GM21529 (cell line): Measurements from ENCODE around the gene PPM1J.

Source experiments
- ATAC-seq: cut with Tn5 transposase; IDR thresholded peaks from one replicate; pipeline ENCODE4 v1.9.1; 2021; ENCODE audit not compliant: unreplicated experiment

PPM1J gene

GRCh38 chr1:112689196-112689841 is 25.8 kb downstream of the PPM1J start:
- ATAC-seq = no peak

- ATAC-seq = no peak
Measured at GRCh38 chr1:112688781-112689193, 26.3 kb downstream of the PPM1J start.

DNA sequence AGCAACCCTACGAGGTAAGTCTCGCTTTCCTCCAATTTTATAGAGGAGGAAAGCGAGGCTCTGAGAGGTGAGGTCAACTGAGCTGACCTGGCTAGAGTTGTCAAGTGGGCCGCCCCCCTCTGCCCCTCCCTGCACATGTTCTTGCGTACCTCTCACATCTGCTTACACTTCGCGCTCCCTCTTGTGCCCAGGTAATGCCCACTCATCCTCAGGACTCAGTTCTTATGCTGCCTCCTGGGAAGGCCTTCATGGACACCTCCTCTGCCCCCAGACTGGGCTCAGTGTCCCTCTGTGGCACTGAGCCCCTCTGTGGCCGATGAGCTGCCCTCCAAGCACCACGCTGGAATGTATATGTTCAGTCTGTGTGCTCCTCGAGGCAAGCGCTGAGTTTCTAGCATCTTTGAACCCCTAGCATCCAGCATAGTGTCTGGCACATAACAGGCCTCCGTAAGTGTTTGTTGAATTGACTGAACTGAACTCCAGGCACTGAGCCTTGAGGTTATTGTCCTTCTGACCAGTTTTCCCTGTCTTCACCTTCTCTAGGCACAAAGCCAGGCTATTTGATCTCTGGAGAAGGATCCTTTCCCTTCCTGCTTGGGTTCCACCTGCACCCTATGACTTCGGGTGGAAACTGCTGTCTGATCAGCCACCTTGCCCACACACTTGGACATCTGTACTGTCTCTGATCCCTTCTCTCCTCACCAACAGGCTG is 27.2 kb downstream of the PPM1J start:
- no peak for ATAC-seq

- ATAC-seq = no peak
Measured at GRCh38 chr1:112687361-112687760, 27.8 kb downstream of the PPM1J start.

DNA sequence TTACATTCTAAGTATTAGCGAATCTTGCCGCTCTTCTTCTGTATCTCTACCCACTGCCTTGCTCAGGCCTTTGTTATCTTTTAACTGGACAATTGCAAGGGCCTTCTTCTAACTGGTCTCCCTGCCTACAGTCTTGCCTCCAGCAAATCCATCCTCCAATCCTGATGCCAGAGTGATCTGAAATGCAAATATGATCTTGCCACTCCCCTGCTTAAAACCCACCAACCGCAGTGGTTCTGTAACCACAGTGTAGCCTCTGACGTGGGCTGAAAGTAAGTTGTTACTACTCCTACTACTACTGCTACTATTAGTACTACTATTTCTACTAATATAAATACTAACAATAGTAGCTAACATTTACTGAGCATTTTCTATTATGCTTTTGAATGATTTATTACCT is 28.3 kb downstream of the PPM1J start:
- no peak for ATAC-seq

- no peak for ATAC-seq
Measured at GRCh38 chr1:112686417-112686816, 28.7 kb downstream of the PPM1J start.

DNA sequence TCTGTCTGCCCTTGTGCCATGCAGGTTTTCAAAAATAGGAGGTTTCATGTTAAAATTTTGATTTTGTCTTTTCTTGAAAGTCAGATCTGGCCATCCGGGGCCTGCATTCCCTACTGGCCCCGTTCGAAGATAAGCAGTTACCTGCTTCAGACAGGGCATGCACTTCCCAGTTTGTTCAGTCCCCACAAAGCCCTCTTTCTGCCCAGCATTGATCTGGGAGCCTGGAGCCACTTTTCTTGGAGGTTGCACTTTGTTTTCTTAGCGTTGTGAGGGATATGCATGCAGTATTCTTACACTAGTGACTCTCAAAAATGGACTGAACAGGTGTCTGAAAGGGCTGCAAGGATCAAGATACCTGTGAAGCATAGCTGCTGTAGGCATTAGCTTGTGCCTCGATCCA is 29.2 kb downstream of the PPM1J start:
- no peak for ATAC-seq

GRCh38 chr1:112678605-112679004 is 36.5 kb downstream of the PPM1J start:
- no peak for ATAC-seq

- ATAC-seq = no peak
Measured at GRCh38 chr1:112677501-112677900, 37.6 kb downstream of the PPM1J start.

DNA sequence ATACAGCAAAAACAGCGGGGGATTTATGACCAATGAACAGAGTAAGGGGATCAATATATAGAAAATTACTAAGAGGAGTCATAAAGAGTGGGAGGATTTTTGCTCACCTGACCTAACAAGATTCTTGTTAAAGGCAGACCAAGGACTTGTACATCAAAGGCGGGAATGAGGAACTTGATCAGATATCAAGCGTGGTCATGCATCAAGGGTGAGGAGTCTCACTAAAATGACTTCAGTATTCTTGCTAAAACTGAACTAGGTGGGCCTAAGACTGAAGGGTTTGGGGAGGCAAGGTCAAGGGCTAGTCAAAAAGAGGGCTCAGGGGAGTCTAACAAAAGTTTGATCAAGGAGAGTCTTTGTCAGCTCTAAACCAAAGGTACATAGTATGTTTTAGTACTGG is 38.6 kb downstream of the PPM1J start:
- no peak for ATAC-seq

DNA sequence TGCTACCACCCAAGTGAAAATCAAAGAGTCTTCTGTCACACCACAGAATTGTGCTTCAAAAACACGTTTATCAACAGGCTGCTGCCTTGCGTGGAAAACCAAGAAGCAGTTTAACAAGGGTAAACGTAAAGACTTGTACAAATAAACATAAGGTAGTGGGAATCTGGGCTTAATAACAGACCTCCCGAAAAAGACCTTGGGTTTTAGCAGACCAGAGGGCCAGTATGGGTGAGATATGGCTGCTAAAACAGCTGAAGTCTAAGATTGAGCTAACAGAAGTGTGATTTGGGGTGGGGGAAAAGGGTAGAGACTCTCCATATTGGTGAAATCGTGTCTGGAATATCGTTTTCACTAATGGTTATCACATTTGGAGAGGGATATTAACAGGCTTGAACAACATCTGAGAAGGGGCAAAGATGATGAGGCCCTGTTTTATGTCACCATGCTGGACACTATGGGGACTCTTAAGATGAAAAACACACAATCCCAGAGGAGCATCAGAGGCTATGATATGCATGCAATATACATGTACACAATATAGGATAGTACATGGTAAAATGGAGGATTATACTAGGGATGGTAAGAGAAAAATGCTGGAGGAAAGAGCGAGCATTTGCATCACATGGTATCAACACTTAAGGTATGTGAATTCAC is 39.3 kb downstream of the PPM1J start:
- ATAC-seq = no peak

DNA sequence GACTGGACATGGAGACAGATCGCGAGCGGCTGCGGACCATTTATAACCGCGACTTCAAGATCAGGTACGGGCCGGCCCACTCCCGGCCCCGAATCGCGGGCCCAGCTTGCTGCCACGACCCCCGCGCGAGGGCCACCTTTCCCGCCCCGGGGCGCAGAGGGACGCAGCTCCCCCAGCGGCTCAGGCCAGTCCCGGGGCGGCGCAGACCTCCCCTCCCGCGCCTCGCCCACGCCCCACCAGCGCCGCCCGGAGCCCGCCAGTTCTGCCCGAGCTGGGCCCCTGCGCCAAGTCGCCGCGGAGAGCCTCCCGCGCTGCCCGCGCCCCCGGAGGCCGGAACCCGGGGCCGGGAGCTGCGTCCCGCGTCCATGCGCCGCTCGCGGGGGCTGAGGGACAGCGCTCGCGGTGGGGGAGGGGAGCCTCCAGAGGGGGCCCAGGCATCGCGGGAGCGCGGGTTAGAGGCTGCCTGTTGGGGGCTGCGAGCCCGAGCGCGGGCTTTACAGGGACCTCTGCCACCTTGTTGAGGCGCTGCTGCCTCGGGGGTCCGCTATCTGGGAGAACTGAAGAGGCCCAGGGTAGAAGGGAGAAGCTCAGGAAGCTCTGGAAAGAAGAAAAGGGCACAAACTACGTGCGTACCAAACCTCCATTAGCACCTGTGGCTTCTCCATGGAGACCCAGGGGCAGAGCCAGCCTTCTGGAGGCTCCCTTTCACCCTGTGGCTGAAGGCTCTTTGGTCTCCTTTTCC is 40.0 kb downstream of the PPM1J start:
- peak; percentile 38 for ATAC-seq

DNA sequence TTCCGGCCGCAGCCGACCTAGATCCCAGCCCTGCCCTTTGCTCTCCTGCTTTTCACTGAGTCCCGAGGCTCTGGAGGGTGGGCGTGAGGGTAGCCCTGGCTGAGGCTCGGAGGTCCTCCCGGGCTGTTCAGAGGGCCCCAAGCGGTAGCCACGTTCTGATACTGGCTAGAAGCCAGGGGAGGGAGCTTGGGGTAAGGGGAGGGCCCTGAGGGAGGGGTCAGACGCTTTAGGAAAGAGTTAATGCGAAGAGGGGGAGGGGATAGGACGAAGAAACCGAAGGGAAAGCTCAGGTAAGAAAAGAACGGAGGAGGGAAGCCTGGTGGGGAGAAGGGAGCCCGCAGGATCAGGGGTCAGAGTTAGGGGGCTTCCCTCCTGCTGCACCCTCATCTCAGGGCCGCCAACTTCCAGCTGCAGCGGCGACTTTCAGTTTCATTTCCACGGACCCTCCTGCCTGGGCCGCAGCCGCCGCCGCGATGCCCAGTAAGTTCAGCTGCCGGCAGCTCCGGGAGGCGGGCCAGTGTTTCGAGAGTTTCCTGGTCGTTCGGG is 40.6 kb downstream of the PPM1J start, which contains the start of gene MOV10:
Gene MOV10, plus strand, starts transcription at position 220 of the 546 bp plus-strand sequence. Its CDS starts 254 bp downstream, at position 474.
- ATAC-seq = peak; percentile 58

GRCh38 chr1:112673592-112674439 is 41.3 kb downstream of the PPM1J start:
- no peak for ATAC-seq

GRCh38 chr1:112672842-112673241 is 42.3 kb downstream of the PPM1J start:
- no peak for ATAC-seq

DNA sequence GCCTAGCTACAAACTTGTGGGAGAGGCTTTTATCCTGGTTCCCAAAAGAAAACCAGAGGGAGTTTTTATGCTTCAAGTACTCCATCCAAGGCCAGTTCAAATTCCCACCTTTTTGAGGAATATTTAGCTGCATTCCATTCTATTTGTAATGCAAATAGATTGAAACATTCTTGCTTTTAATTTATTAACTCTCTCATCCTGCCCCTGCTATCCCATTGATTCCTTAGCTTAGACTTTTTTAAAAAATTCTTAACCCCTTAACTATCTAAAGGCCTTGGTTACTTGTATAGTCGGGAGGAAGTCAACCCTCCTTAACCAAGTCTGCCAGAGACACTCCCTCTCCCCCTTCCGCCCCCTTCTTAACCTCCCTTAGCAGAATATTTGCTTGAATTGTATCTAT is 43.1 kb downstream of the PPM1J start:
- ATAC-seq = no peak

DNA sequence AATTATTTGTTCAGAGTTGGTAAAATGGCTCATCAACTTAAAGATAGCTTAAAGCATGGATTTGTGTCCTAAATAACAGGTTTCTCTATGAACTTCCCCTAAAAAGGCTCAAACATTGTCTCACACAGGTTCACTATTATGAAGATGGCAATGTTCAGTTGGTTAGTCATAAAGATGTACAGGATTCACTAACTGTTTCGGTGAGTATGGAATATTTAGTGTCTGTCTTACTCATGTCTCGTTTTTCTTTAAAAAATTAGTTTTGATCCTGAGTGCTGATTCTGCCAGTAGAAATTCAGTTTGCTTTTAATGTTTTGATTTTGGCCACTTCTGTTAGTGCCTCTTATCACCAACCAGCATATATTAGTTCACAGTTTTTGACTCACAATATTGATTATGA is 48.2 kb downstream of the PPM1J start:
- no peak for ATAC-seq

DNA sequence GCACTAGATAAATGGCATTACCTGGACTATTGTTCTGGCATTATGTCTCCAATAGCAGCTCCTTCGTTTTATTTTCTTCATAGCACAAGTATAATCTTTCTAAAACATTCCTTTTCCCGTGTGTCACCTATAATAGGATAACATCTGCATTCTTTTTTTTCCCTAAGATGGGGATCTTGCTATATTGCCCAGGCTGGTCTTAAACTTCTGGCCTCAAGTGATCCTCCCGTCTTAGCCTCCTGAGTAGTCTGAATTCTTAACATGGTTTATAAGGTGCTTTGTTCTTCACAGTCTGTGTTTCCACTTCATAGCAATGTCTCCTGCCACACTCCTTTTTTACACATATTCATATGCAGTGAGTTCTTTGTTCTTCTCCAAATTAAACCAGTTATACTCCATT is 49.3 kb downstream of the PPM1J start:
- no peak for ATAC-seq
